ENCODE results near the gene TPST2. TPM values are rescaled to one million over a fixed set of nuclear protein-coding genes. Genes with fewer than 3 reads are reported as not detected.

TPST2 gene
- total and polyA plus RNA-seq, 2 donors (not counting 3 experiments of a cell fraction or from before 2014, with no cell fraction given), result 49.4 to 121 TPM

DNA sequence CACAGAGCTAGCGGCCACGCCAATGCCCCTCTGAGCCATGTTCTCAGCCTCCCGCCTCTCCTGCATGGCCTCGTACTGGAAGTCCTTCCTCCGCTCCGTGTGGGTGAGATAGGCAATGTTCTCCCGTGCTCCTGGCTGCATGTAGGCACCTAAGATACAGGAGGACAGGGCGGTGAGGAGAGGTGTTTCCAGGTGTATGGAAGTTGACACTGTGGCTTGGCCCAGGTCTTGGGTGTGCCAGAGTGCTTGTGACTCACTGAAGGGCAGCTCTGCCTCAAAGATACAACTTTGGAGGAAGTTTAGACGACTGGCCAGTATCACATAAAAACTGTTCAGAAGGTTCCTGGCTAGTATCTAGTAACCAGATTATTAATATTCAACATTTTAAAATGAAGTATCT lies 97.7 kb downstream of the TPST2 start:
- Histone ChIP-seq H3K4me2 (ENCODE audit: insufficient read depth, low read length) (no peak overlapping the region), H3K27ac (ENCODE audit: insufficient read depth, low read depth, low read length) (no peak overlapping the region), H3K4me1 (ENCODE audit: control insufficient read depth, extremely low read depth, insufficient read depth, low read length) (peaks cover 5% of the 10 kb centered on the region), H3K79me2 (ENCODE audit: control insufficient read depth, insufficient read depth, low read length) (peaks cover 7% of the 10 kb centered on the region), H2AFZ (ENCODE audit: low read depth, low read length) (no peak overlapping the region), H3K9ac (replicated peaks; ENCODE audit: extremely low read depth, insufficient read depth, low read length) (no peak overlapping the region), H3K4me3 (replicated peaks in 1 of 3; ENCODE audit: insufficient read depth in 1 of 3, low read depth in 1 of 3, low read length in 3 of 3) (no peak overlapping the region), H3K9me1 (replicated peaks; ENCODE audit: control insufficient read depth, extremely low read depth, insufficient read depth, low read length) (no peaks in the 10 kb centered on the region), H3K36me3 (ENCODE audit: control insufficient read depth in 2 of 2, extremely low read depth in 1 of 2, insufficient read depth in 2 of 2, low read length in 2 of 2) (peaks cover 43 to 50% of the 10 kb centered on the region in 2 experiments), H3K27me3 (ENCODE audit: control insufficient read depth in 2 of 2, insufficient read depth in 2 of 2, low read length in 2 of 2) (no peaks in the 10 kb centered on the region), H3K9me3 (replicated peaks; ENCODE audit: control insufficient read depth, insufficient read depth, low read length) (no peaks in the 10 kb centered on the region), H4K20me1 (replicated peaks; ENCODE audit: control insufficient read depth, extremely low read depth, insufficient read depth, low read length) (no peaks in the 10 kb centered on the region)
- POLR2A ChIA-PET, result no interaction called here
- dilution Hi-C loops (cut with MboI; ENCODE audit: extremely low pct_ligation_motif_present, low sequenced_read_pairs) (no loop called here), intact Hi-C loops (cut with micrococcal nuclease) (no loop called here)
- TF ChIP-seq JUN (IDR thresholded peaks at IDR 0.05; ENCODE audit: borderline replicate concordance, insufficient read depth, insufficient read length, low read depth) (no peak), FOS (IDR thresholded peaks at IDR 0.05; ENCODE audit: borderline replicate concordance, insufficient read depth, low read length) (no peak), GATA2 (IDR thresholded peaks at IDR 0.05; ENCODE audit: insufficient read depth, insufficient read length, low read depth, low read length) (no peak), EZH2 (IDR thresholded peaks at IDR 0.05; ENCODE audit: borderline replicate concordance, low read depth, low read length, severe bottlenecking) (no peak), POLR2A (IDR thresholded peaks at IDR 0.05; ENCODE audit: low read depth, low read length) (no peak), MYC (IDR thresholded peaks at IDR 0.05; ENCODE audit: low read depth, low read length) (no peak), POLR2AphosphoS5 (IDR thresholded peaks at IDR 0.05; ENCODE audit: insufficient read depth, low read depth, low read length) (no peak)
- TF ChIP-seq, protein P1, sequence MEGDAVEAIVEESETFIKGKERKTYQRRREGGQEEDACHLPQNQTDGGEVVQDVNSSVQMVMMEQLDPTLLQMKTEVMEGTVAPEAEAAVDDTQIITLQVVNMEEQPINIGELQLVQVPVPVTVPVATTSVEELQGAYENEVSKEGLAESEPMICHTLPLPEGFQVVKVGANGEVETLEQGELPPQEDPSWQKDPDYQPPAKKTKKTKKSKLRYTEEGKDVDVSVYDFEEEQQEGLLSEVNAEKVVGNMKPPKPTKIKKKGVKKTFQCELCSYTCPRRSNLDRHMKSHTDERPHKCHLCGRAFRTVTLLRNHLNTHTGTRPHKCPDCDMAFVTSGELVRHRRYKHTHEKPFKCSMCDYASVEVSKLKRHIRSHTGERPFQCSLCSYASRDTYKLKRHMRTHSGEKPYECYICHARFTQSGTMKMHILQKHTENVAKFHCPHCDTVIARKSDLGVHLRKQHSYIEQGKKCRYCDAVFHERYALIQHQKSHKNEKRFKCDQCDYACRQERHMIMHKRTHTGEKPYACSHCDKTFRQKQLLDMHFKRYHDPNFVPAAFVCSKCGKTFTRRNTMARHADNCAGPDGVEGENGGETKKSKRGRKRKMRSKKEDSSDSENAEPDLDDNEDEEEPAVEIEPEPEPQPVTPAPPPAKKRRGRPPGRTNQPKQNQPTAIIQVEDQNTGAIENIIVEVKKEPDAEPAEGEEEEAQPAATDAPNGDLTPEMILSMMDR (IDR thresholded peaks at IDR 0.05; ENCODE audit: extremely low read depth in 1 of 2, insufficient read depth in 1 of 2, low read depth in 1 of 2, low read length in 2 of 2), result no peak
- TF ChIP-seq, protein P2, sequence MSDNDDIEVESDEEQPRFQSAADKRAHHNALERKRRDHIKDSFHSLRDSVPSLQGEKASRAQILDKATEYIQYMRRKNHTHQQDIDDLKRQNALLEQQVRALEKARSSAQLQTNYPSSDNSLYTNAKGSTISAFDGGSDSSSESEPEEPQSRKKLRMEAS (IDR thresholded peaks at IDR 0.05; ENCODE audit: insufficient read depth, insufficient read length), result no peak
- no peak for DNase-seq (ENCODE audit: low read depth, low spot score)
- no TSS peak for BruUV-seq (replicated peaks)
- CTCF ChIA-PET, result no interaction called here
- FAIRE-seq, result no peak
